H1 (cell line): ENCODE data around the gene SLC5A12. TPM values are rescaled to one million over a fixed set of nuclear protein-coding genes. Genes with fewer than 3 reads are reported as not detected.

Experiments used
- CTCF ChIA-PET: fragments of 300-600 bp; sonication (Branson Sonifier 250); formaldehyde crosslinking; loops from one replicate; lab custom pipeline; 2021; ENCODE audit not compliant: partially characterized antibody; lab: Charles Lee
- POLR2A ChIA-PET: fragments of 300-600 bp; sonication (Branson Sonifier 250); formaldehyde crosslinking; loops from one replicate; lab custom pipeline; 2021; ENCODE audit warnings: inconsistent platforms; ENCODE audit not compliant: partially characterized antibody; lab: Charles Lee
- DNase-seq, 2 experiments: peaks; one replicate each; pipeline versions ENCODE4 v3.0.0 to v3.0.0-alpha.2; 2010 to 2022; ENCODE audit warnings: low spot score in 2 of 2, low read depth in 1 of 2, mixed read lengths in 1 of 2
- FAIRE-seq: peaks from 2 replicates; lab custom pipeline; 2011; peaks lifted over from hg19 to GRCh38; lab: Jason Lieb, UNC
- H2AFZ ChIP-seq: 2 replicates; pipeline ENCODE4 v1.8.1; 2012; ENCODE audit warnings: low read length, inconsistent platforms
- H2AK5ac ChIP-seq: 2 replicates; pipeline ENCODE4 v1.6.1; 2013; ENCODE audit warnings: low read depth, low read length
- H2BK120ac ChIP-seq: replicated peaks from 2 replicates; pipeline ENCODE3; 2013; ENCODE audit warnings: low read depth, low read length, inconsistent platforms
- H2BK12ac ChIP-seq: 2 replicates; pipeline ENCODE4 v1.6.1; 2013; ENCODE audit warnings: low read depth, low read length
- H2BK15ac ChIP-seq: 2 replicates; pipeline ENCODE4 v1.6.1; 2013; ENCODE audit warnings: low read length
- H2BK20ac ChIP-seq: 2 replicates; pipeline ENCODE4 v1.6.1; 2013; ENCODE audit warnings: low read length
- H2BK5ac ChIP-seq: 2 replicates; pipeline ENCODE4 v1.6.1; 2013; ENCODE audit warnings: low read depth, low read length
- H3K14ac ChIP-seq: 2 replicates; pipeline ENCODE4 v1.6.1; 2013; ENCODE audit warnings: inconsistent platforms; ENCODE audit not compliant: insufficient read length
- H3K18ac ChIP-seq: 2 replicates; pipeline ENCODE4 v1.6.1; 2013; ENCODE audit warnings: low read length; ENCODE audit errors: extremely low read depth
- H3K23ac ChIP-seq: 2 replicates; pipeline ENCODE4 v1.6.1; 2013; ENCODE audit warnings: inconsistent platforms; ENCODE audit not compliant: insufficient read length
- H3K23me2 ChIP-seq: 2 replicates; pipeline ENCODE4 v1.6.1; 2013; ENCODE audit warnings: low read depth, low read length
- H3K27ac ChIP-seq: 2 replicates; pipeline ENCODE4 v1.6.1; 2011; ENCODE audit warnings: low read depth, low read length, inconsistent platforms
- H3K27me3 ChIP-seq, 4 experiments: replicated peaks in 1 of 4; 1 replicate in 1 of 4; 2 replicates in 3 of 4; pipeline versions ENCODE4 v1.6.1 to v1.8.1; 2011 to 2013; ENCODE audit warnings: low read length in 3 of 4, mild to moderate bottlenecking in 3 of 4, inconsistent platforms in 2 of 4, mixed read lengths in 2 of 4, moderate library complexity in 1 of 4; ENCODE audit not compliant: control insufficient read depth in 3 of 4, insufficient read depth in 3 of 4; ENCODE audit errors: extremely low read depth in 1 of 4
- H3K36me3 ChIP-seq, 4 experiments: 2 replicates each; pipeline versions ENCODE4 v1.6.1 to v1.8.1; 2011 to 2013; ENCODE audit warnings: mild to moderate bottlenecking in 4 of 4, low read length in 3 of 4, moderate library complexity in 2 of 4, control low read depth in 1 of 4, inconsistent platforms in 1 of 4; ENCODE audit not compliant: insufficient read depth in 4 of 4, control insufficient read depth in 2 of 4
- H3K4ac ChIP-seq: replicated peaks from 2 replicates; pipeline ENCODE3; 2013; ENCODE audit warnings: low read length, low read depth, mixed read lengths, inconsistent platforms; ENCODE audit not compliant: insufficient read length
- H3K4me1 ChIP-seq, 4 experiments: replicated peaks in 1 of 4; 1 replicate in 1 of 4; 2 replicates in 3 of 4; pipeline versions ENCODE4 v1.6.1 to v1.8.1; 2011 to 2013; ENCODE audit warnings: low read length in 3 of 4, inconsistent platforms in 2 of 4, mixed read lengths in 1 of 4; ENCODE audit not compliant: insufficient read depth in 4 of 4, control insufficient read depth in 3 of 4
- H3K4me2 ChIP-seq, 2 experiments: 2 replicates each; pipeline versions ENCODE4 v1.6.1 to v1.8.1; 2011 to 2013; ENCODE audit warnings: low read depth in 2 of 2, low read length in 2 of 2, control low read depth in 1 of 2, inconsistent platforms in 1 of 2, mild to moderate bottlenecking in 1 of 2; ENCODE audit not compliant: insufficient read depth in 1 of 2
- H3K4me3 ChIP-seq, 4 experiments: fragments of 200-600, 300-600 bp in 1 of 4; sonication (generic), shearing (Covaris generic), sonication (Bioruptor Twin) in 1 of 4; 2 replicates each; pipeline versions ENCODE4 v1.5.1 to v1.8.1; 2011 to 2016; ENCODE audit warnings: low read length in 4 of 4, low read depth in 3 of 4, control low read depth in 2 of 4, inconsistent platforms in 2 of 4, mild to moderate bottlenecking in 2 of 4, mixed read lengths in 1 of 4, moderate library complexity in 1 of 4; ENCODE audit not compliant: insufficient read depth in 2 of 4; ENCODE audit errors: extremely low read depth in 1 of 4
- H3K56ac ChIP-seq: replicated peaks from 2 replicates; pipeline ENCODE3; 2013; ENCODE audit warnings: low read depth, mild to moderate bottlenecking, mixed read lengths, low read length, inconsistent platforms; ENCODE audit not compliant: insufficient read length
- H3K79me1 ChIP-seq: 2 replicates; pipeline ENCODE4 v1.6.1; 2013; ENCODE audit warnings: low read depth, low read length, control low read depth
- H3K79me2 ChIP-seq, 2 experiments: 2 replicates each; pipeline versions ENCODE4 v1.6.1 to v1.8.1; 2012 to 2013; ENCODE audit warnings: low read length in 2 of 2, mild to moderate bottlenecking in 2 of 2, inconsistent platforms in 1 of 2; ENCODE audit not compliant: insufficient read depth in 2 of 2, control insufficient read depth in 1 of 2
- H3K9ac ChIP-seq, 4 experiments: replicated peaks in 1 of 4; 1 replicate in 1 of 4; 2 replicates in 3 of 4; pipeline versions ENCODE4 v1.6.1 to v1.8.1; 2011 to 2013; ENCODE audit warnings: low read depth in 3 of 4, low read length in 3 of 4, control low read depth in 2 of 4, mild to moderate bottlenecking in 2 of 4, moderate library complexity in 2 of 4, inconsistent platforms in 1 of 4; ENCODE audit errors: extremely low read depth in 1 of 4
- H3K9me3 ChIP-seq, 2 experiments: 2 replicates each; pipeline versions ENCODE4 v1.6.1 to v1.8.1; 2012 to 2013; ENCODE audit warnings: mild to moderate bottlenecking in 2 of 2, moderate library complexity in 2 of 2, control low read depth in 1 of 2, inconsistent platforms in 1 of 2, low read depth in 1 of 2, low read length in 1 of 2, mixed read lengths in 1 of 2; ENCODE audit not compliant: insufficient read depth in 2 of 2
- H4K20me1 ChIP-seq, 2 experiments: replicated peaks in 1 of 2; 2 replicates each; pipeline versions ENCODE3 to v1.8.1; 2011 to 2013; ENCODE audit warnings: inconsistent platforms in 2 of 2, low read length in 2 of 2, mild to moderate bottlenecking in 1 of 2; ENCODE audit not compliant: insufficient read depth in 2 of 2, control insufficient read depth in 1 of 2
- H4K5ac ChIP-seq: 2 replicates; pipeline ENCODE4 v1.6.1; 2013; ENCODE audit warnings: low read length, low read depth, mixed read lengths, inconsistent platforms; ENCODE audit not compliant: insufficient read length
- H4K8ac ChIP-seq: 2 replicates; pipeline ENCODE4 v1.8.0; 2013; ENCODE audit warnings: mild to moderate bottlenecking, moderate library complexity, low read length, inconsistent platforms; ENCODE audit not compliant: insufficient read depth; ENCODE audit errors: extremely low read depth
- H4K91ac ChIP-seq: replicated peaks from 2 replicates; pipeline ENCODE3; 2013; ENCODE audit warnings: low read length, mixed read lengths, inconsistent platforms; ENCODE audit not compliant: insufficient read length
- ASH2L ChIP-seq: fragments of 200-600, 300-600 bp; sonication (generic); IDR thresholded peaks from one replicate; pipeline ENCODE4 v1.7.1; 2017; ENCODE audit warnings: low read length
- ATF3 ChIP-seq: IDR thresholded peaks from 2 replicates; pipeline ENCODE4 v1.6.1; 2011; ENCODE audit warnings: low read depth, mild to moderate bottlenecking, low read length; ENCODE audit not compliant: insufficient read depth
- CBX5 ChIP-seq: fragments of 300-800, 300-1000 bp; sonication (generic); IDR thresholded peaks from 2 replicates; pipeline ENCODE4 v1.7.1; 2016; ENCODE audit warnings: antibody characterized with exemption, low read length, low read depth
- MAX ChIP-seq: IDR thresholded peaks from 2 replicates; pipeline ENCODE4 v1.6.1; 2012; ENCODE audit warnings: inconsistent platforms
- POLR2AphosphoS5 ChIP-seq: IDR thresholded peaks from 2 replicates; pipeline ENCODE4 v1.6.1; 2011; ENCODE audit warnings: low read depth, low read length
- POU5F1 ChIP-seq: IDR thresholded peaks from 2 replicates; pipeline ENCODE4 v1.6.1; 2011; ENCODE audit warnings: low read depth, mild to moderate bottlenecking, low read length, moderate library complexity
- RFX5 ChIP-seq: IDR thresholded peaks from 2 replicates; pipeline ENCODE4 v1.6.1; 2011; ENCODE audit warnings: low read depth, low read length, improper control_type of control experiment, borderline replicate concordance
- SIN3A ChIP-seq, 2 experiments: IDR thresholded peaks in 1 of 2; conservative IDR thresholded peaks in 1 of 2; 2 replicates each; pipeline ENCODE4 v1.6.1; 2011 to 2012; ENCODE audit warnings: low read length in 2 of 2, improper control_type of control experiment in 1 of 2, low read depth in 1 of 2, mild to moderate bottlenecking in 1 of 2
- SIX5 ChIP-seq: IDR thresholded peaks from 2 replicates; pipeline ENCODE4 v1.6.1; 2011; ENCODE audit warnings: mild to moderate bottlenecking, low read depth, low read length
- whole genome bisulfite sequencing, 2 experiments: shearing (Covaris generic) in 1 of 2; methylation state at CpG; one replicate each; pipeline versions ENCODE4 v1.1.6 to v1.1.7; 2013 to 2015; ENCODE audit warnings: low lambda C conversion rate in 2 of 2, mixed read lengths in 2 of 2, inconsistent platforms in 1 of 2, low coverage in 1 of 2, missing lambda C conversion rate in 1 of 2; ENCODE audit not compliant: insufficient replicate concordance in 2 of 2, insufficient coverage in 1 of 2, insufficient read length in 1 of 2; ENCODE audit errors: extremely low coverage in 1 of 2, missing lambda C conversion rate in 1 of 2; 5-methylcytosine and 5-hydroxymethylcytosine counted together
- polyA plus RNA-seq, 7 experiments: library from polyadenylated mRNA; depleted of rRNA in 3 of 7; stranded (reverse) in 5 of 7; unstranded in 2 of 7; fragments of >200 nt in 5 of 7; fragments of 200-250 nt in 2 of 7; gene quantifications; 1 replicate in 5 of 7; 2 replicates in 1 of 7; 4 replicates in 1 of 7; pipeline versions ENCODE4 v1.2.1 to v1.2.3, GENCODE V29; 2011 to 2013; ENCODE audit warnings: missing spikeins in 2 of 7, mixed read lengths in 2 of 7
- total RNA-seq: library from RNA; stranded (reverse); fragmentation: NEBNext Ultra II Directional; extraction: Animal tissue kit (Norgen Biotek cat#: 25700); gene quantifications from 2 replicates; pipeline ENCODE4 v1.2.1, GENCODE V29; 2021

SLC5A12 gene
- total and polyA plus RNA-seq, 2 of the 8 experiments (the other 6 are each of a cell fraction or from before 2014, with no cell fraction given) = 1.3 to 1.4 TPM

DNA sequence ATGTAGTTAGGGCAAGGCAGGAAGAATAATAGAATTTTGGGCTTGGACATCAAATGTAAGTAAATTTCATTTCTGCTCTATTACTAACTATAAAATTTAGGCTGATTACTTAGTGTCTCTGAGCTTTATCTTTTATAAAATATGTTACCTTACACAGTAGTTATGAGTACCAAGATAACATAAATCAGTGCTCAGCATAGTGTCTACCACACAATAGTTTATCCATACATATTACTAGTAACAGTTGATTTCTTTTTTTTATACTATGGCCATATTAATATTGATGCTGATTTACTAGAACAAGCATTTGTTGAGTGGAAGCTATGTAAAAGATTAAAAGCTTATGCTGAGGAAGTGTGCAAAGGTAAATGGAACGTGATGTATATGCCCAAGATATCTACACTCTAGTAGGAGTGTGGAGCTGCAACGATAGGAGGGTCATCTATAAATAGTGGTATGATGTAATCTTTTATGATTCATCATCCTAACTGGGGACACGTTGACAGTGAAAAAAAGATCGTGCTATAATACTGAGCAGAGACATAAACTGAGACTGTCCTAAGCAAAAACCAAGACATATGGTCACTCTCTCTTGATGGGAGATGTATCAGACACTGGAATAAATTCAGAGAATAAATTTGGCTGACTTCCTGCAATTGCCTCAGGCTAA is 8.7 kb upstream of the SLC5A12 start:
- Histone ChIP-seq H3K27me3 (no peaks in the 10 kb centered on the region), H3K4me1 (no peaks in the 10 kb centered on the region), H4K91ac (no peak overlapping the region), H3K23me2 (no peaks in the 10 kb centered on the region), H4K8ac (no peak overlapping the region), H3K4me2 (no peak overlapping the region), H3K36me3 (no peaks in the 10 kb centered on the region), H3K4me3 (no peak overlapping the region), H4K5ac (no peak overlapping the region), H3K79me1 (no peaks in the 10 kb centered on the region), H3K79me2 (no peaks in the 10 kb centered on the region), H3K9me3 (no peaks in the 10 kb centered on the region), H4K20me1 (no peaks in the 10 kb centered on the region), H3K23ac (no peak overlapping the region), H3K27ac (no peak overlapping the region), H3K4ac (no peak overlapping the region), H2BK12ac (no peak overlapping the region), H2AFZ (no peak overlapping the region), H2BK5ac (no peak overlapping the region), H2BK15ac (no peak overlapping the region), H3K9ac (no peak overlapping the region), H3K18ac (no peak overlapping the region), H2AK5ac (no peak overlapping the region), H3K14ac (no peak overlapping the region), H2BK20ac (no peak overlapping the region), H3K56ac (no peak overlapping the region), H2BK120ac (no peak overlapping the region)
- DNase-seq (no peak), FAIRE-seq (no peak)
- CTCF ChIA-PET = interaction anchor here (0.5 to 0.7 kb wide), 2 partner anchors 638 to 657 kb away, joined by 3 read pairs; no protein-coding TSS in a partner anchor
- POLR2A ChIA-PET = no interaction called here
- WGBS, 2 experiments = 94% methylated on average over 4 of the region's 4 CpGs; no CpG with 5 or more reads in 1 of the 2 experiments
- no peak for TF ChIP-seq SIX5
- TF ChIP-seq RFX5 = no peak
- TF ChIP-seq ASH2L = no peak
- no peak for TF ChIP-seq POLR2AphosphoS5
- no peak for TF ChIP-seq POU5F1
- no peak for TF ChIP-seq ATF3
- TF ChIP-seq MAX = no peak
- no peak for TF ChIP-seq SIN3A (conservative IDR thresholded peaks at IDR 0.05 in 1 of 2, IDR thresholded peaks at IDR 0.05 in 1 of 2; ENCODE audit: low read depth in 1 of 2, low read length in 2 of 2)
- TF ChIP-seq CBX5 = no peak
